ENCODE results near the gene GIMAP6.
"Not testable (repeated sequence)": the region's sequence is repeated elsewhere in the genome, so short reads cannot be mapped to it uniquely, and the experiment has no call there.

Gene GIMAP6

GRCh38 chr7:150645259-150646020 is 13.3 kb upstream of the GIMAP6 start:
- DNase-seq (ENCODE audit: low spot score) = no peak

GRCh38 chr7:150642926-150643325 is 10.7 kb upstream of the GIMAP6 start:
- no peak for DNase-seq (ENCODE audit: low spot score)

GRCh38 chr7:150641854-150642253 is 9.7 kb upstream of the GIMAP6 start:
- no peak for DNase-seq (ENCODE audit: low spot score)

GRCh38 chr7:150633926-150634325 is 1.7 kb upstream of the GIMAP6 start:
- DNase-seq (ENCODE audit: low spot score) = no peak

- DNase-seq (ENCODE audit: low spot score) = peak; percentile 85
These were observed 930 bp downstream of the GIMAP6 start for GRCh38 chr7:150631084-150631826.

- DNase-seq (ENCODE audit: low spot score) = no peak
These were observed 2.8 kb downstream of the GIMAP6 start for GRCh38 chr7:150629347-150629746.

GRCh38 chr7:150627959-150628358 is 4.2 kb downstream of the GIMAP6 start:
- no peak for DNase-seq (ENCODE audit: low spot score)

- DNase-seq (ENCODE audit: low spot score) = no peak
These were observed 5.5 kb downstream of the GIMAP6 start for GRCh38 chr7:150626696-150627095.

GRCh38 chr7:150621376-150621775 is 10.8 kb downstream of the GIMAP6 start:
- DNase-seq (ENCODE audit: low spot score) = no peak

GRCh38 chr7:150620617-150621371 is 11.4 kb downstream of the GIMAP6 start:
- DNase-seq (ENCODE audit: low spot score) = no peak

- peak; percentile 38 for DNase-seq (ENCODE audit: low spot score)
These were observed 12.1 kb downstream of the GIMAP6 start for GRCh38 chr7:150620061-150620460.

GRCh38 chr7:150615221-150615755 is 16.9 kb downstream of the GIMAP6 start:
- not testable (repeated sequence) for DNase-seq (ENCODE audit: low spot score)

GRCh38 chr7:150614426-150614825 is 17.8 kb downstream of the GIMAP6 start:
- DNase-seq (ENCODE audit: low spot score) = not testable (repeated sequence)

GRCh38 chr7:150613880-150614279 is 18.3 kb downstream of the GIMAP6 start:
- DNase-seq (ENCODE audit: low spot score) = peak; percentile 65

GRCh38 chr7:150612925-150613324 is 19.3 kb downstream of the GIMAP6 start:
- DNase-seq (ENCODE audit: low spot score) = peak; percentile 28

GRCh38 chr7:150610233-150610632 is 22.0 kb downstream of the GIMAP6 start:
- DNase-seq (ENCODE audit: low spot score) = no peak

- peak; percentile 67 for DNase-seq (ENCODE audit: low spot score)
These were observed 28.6 kb downstream of the GIMAP6 start for GRCh38 chr7:150603600-150603999.

- DNase-seq (ENCODE audit: low spot score) = no peak
These were observed 36.8 kb downstream of the GIMAP6 start for GRCh38 chr7:150595361-150595760.

- DNase-seq (ENCODE audit: low spot score) = no peak
These were observed 37.4 kb downstream of the GIMAP6 start for GRCh38 chr7:150594805-150595204.

- DNase-seq (ENCODE audit: low spot score) = no peak
These were observed 44.6 kb downstream of the GIMAP6 start for GRCh38 chr7:150587551-150587950.

- no peak for DNase-seq (ENCODE audit: low spot score)
These were observed 45.4 kb downstream of the GIMAP6 start for GRCh38 chr7:150586785-150587152.

GRCh38 chr7:150586068-150586784 is 46.0 kb downstream of the GIMAP6 start:
- DNase-seq (ENCODE audit: low spot score) = no peak
